ENCODE results near the gene SCARB2.

The SCARB2 gene

DNA sequence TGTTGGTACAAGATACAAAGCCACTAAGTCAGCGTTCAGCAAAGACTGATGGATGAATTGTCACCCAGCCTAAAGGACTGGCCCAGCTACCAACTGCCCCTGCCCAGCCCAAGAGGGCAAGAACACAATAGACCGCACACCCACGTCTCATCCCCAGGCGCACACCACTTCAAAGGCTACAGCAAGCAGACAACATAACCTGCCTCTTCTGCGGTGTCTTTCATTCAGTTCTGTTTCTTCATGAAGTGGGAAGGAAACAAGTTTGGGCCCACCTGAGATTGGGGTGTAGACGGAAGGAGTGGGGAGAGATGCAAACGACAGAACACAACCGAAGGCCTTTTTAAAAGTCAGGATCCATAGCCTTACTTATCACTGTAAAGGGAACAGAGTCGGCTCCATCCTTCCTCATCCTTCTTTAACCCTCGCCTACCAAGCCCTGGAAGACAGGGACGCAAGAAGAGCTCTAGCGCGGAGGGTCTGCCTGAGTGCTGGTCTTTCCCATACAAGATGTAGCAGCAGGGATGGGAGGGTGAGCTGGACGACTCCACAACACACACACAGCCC is 691 bp downstream of the SCARB2 start:
- peak overlapping the region; percentile 75 for H3K4me3 Mint-ChIP-seq
- peaks cover 53% of the 10 kb centered on the region for H3K4me1 Mint-ChIP-seq (ENCODE audit: low read depth)
- no peaks in the 10 kb centered on the region for H3K36me3 Mint-ChIP-seq (ENCODE audit: low read depth)
- no peaks in the 10 kb centered on the region for H3K9me3 Mint-ChIP-seq
- DNase-seq: peak; percentile 53
- H3K27me3 Mint-ChIP-seq: no peaks in the 10 kb centered on the region
- H3K27ac Mint-ChIP-seq: peak overlapping the region; percentile 81

DNA sequence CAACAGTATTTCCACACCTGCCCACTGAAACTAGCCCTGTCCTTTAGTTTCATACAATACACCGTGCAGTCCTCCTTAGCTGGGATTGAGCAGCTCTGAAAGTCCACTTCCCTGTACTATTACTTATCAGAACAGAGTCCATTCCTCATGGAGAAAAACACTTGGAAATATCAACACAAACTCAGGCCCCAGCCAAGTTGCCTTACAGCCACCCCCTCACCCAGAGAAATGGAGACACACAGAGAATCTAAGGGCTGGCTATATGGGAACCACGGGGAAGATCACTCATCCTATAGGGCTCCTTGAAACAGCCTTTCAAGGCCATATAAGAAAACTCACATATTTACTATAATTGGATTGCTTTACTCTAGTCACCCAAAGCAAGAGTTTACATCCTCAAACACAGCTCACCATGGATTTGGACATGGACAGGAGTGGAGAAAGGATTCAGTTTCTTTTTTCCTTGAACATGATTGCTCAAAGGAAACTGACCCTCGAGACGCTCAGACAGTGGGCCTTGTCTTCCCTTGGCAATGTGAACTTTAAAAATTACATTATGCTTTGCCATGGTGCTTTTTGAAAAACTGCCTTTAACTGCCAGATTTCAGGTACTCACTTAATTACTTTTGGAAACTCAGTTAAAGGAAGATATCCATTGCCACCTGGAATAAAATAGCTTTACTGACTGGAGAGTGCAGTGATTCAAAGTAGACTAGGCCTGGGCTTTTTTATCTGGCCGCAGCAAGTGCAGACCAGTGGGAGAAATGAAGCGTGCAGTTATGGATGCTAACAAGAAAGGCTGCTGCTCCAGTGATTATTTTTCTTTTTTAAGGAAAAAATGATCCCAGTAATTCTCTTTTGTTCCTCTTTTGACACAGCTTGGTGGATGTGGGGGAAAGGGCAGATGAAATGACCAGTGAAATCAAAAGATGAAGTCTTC is 1.6 kb downstream of the SCARB2 start:
- no peaks in the 10 kb centered on the region for H3K9me3 Mint-ChIP-seq
- DNase-seq: no peak
- H3K4me1 Mint-ChIP-seq (ENCODE audit: low read depth): peaks cover 57% of the 10 kb centered on the region
- H3K36me3 Mint-ChIP-seq (ENCODE audit: low read depth): no peaks in the 10 kb centered on the region
- H3K27me3 Mint-ChIP-seq: no peaks in the 10 kb centered on the region
- H3K4me3 Mint-ChIP-seq: peak overlapping the region; percentile 75
- no peak overlapping the region for H3K27ac Mint-ChIP-seq

DNA sequence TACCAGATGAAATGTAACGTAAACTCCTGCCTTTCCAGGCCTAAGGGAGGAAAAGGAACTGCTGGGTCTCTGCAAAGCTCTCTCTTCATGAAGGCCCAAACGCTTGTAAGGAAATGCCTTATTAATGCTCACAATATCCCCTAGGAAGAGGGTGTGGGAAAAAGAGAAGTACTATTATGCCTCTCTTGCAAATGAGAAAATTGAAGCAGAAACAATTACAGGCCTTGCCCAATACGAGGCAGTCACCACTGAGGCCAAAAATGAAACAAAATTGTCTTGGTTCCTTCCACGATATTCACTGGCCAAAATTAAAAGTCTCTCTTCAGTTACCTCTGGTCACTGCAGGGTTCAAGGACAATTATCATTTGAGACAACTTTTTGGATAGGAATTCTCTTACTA is 3.2 kb downstream of the SCARB2 start:
- H3K27me3 Mint-ChIP-seq: no peaks in the 10 kb centered on the region
- H3K4me3 Mint-ChIP-seq: no peak overlapping the region
- H3K27ac Mint-ChIP-seq: no peak overlapping the region
- H3K4me1 Mint-ChIP-seq (ENCODE audit: low read depth): peaks cover 65% of the 10 kb centered on the region
- no peaks in the 10 kb centered on the region for H3K36me3 Mint-ChIP-seq (ENCODE audit: low read depth)
- H3K9me3 Mint-ChIP-seq: no peaks in the 10 kb centered on the region
- no peak for DNase-seq

DNA sequence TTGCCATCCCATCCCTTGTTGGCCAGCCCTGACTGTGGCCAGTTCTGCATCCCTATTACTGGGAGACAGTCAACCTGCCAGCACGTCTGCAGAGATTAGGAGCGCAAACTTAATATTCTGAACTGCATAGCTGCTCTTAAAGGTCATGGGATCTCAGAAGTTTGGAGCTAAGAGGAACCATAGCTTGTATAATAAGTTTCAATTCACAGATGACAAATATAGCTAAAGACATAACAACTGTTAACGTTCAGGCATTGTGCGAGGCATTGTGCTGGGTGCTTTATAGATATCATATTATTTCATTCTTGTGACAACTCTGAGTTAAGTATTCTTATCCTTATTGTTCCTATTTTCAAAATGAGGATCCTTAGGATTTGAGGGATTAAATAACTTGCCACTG is 3.7 kb downstream of the SCARB2 start:
- Mint-ChIP-seq H3K27me3 (no peaks in the 10 kb centered on the region), H3K36me3 (ENCODE audit: low read depth) (no peaks in the 10 kb centered on the region), H3K9me3 (no peaks in the 10 kb centered on the region), H3K4me1 (ENCODE audit: low read depth) (peaks cover 63% of the 10 kb centered on the region), H3K27ac (no peak overlapping the region), H3K4me3 (no peak overlapping the region)
- DNase-seq: no peak

GRCh38 chr4:76208005-76208765 is 5.4 kb downstream of the SCARB2 start:
- no peaks in the 10 kb centered on the region for H3K27me3 Mint-ChIP-seq
- H3K36me3 Mint-ChIP-seq (ENCODE audit: low read depth): no peaks in the 10 kb centered on the region
- peaks cover 54% of the 10 kb centered on the region for H3K4me1 Mint-ChIP-seq (ENCODE audit: low read depth)
- no peak for DNase-seq
- no peaks in the 10 kb centered on the region for H3K9me3 Mint-ChIP-seq
- no peak overlapping the region for H3K27ac Mint-ChIP-seq
- no peak overlapping the region for H3K4me3 Mint-ChIP-seq

DNA sequence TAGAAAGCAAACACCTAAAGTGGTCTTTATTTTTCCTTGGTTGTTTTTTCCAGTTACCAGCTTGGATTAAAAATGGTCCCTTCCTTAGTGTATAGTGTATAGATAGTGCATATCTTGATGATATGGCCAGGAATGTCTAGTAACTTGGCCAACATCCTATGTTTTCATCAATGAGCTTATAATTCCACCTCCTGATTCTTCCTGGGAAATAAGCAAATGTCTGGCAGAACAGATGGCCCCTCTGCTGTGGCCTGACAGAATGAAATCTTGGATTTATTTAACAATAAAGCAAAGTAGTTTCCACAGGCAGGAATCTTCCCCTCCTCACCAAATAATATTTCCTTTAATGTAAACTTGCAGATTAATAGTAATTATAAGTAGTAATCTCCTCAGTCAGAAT is 6.1 kb downstream of the SCARB2 start:
- Mint-ChIP-seq H3K4me1 (ENCODE audit: low read depth) (peaks cover 48% of the 10 kb centered on the region), H3K27ac (no peak overlapping the region)

GRCh38 chr4:76206222-76206942 is 7.2 kb downstream of the SCARB2 start:
- H3K36me3 Mint-ChIP-seq (ENCODE audit: low read depth): no peaks in the 10 kb centered on the region
- no peak for DNase-seq
- H3K4me1 Mint-ChIP-seq (ENCODE audit: low read depth): peaks cover 41% of the 10 kb centered on the region
- H3K4me3 Mint-ChIP-seq: no peak overlapping the region
- H3K27ac Mint-ChIP-seq: no peak overlapping the region
- no peaks in the 10 kb centered on the region for H3K9me3 Mint-ChIP-seq
- H3K27me3 Mint-ChIP-seq: no peaks in the 10 kb centered on the region

More for the DNA sequence above, 6.1 kb downstream of the SCARB2 start:
- Mint-ChIP-seq H3K4me3 (no peak overlapping the region), H3K36me3 (ENCODE audit: low read depth) (no peaks in the 10 kb centered on the region), H3K27me3 (no peaks in the 10 kb centered on the region), H3K9me3 (no peaks in the 10 kb centered on the region)
- DNase-seq: no peak

DNA sequence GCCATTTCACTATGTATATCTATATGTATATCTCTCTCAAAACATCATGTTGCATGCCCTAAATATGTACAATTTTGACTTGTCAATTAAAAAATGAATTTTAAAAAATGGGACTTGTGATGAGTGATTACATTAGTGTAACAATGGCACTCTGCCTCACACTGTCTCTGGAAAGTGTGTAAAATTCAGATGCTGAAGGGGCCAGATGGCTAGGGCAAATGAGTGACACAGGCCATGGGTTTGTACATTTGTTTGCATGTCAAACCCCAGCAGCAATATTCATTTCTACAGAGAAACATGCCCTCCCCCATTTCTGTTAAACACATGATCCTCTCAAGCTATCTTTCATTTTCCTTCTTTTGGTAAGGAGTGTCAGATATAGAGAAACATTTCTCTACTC is 8.1 kb downstream of the SCARB2 start:
- Mint-ChIP-seq H3K27me3 (no peaks in the 10 kb centered on the region), H3K9me3 (no peaks in the 10 kb centered on the region), H3K27ac (no peak overlapping the region), H3K4me1 (ENCODE audit: low read depth) (peaks cover 47% of the 10 kb centered on the region), H3K4me3 (no peak overlapping the region), H3K36me3 (ENCODE audit: low read depth) (no peaks in the 10 kb centered on the region)
- DNase-seq: no peak

DNA sequence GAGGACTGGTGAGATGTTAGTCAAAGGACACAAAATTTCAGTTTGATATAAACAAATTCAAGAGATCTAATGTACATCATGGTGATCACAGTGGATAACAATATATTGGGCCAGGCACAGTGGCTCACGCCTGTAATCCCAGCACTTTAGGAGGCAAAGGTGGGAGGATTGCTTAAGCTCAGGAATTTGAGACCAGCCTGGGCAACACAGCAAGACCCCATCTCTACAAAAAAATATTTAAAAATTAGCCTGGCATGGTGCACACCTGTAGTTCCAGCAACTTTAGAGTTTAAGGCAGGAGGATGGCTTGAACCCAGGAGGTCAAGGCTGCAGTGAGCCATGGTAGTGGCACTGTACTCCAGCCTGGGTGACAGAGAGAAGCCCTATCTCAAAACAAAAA is 8.7 kb downstream of the SCARB2 start:
- Mint-ChIP-seq H3K36me3 (ENCODE audit: low read depth) (no peaks in the 10 kb centered on the region), H3K27ac (no peak overlapping the region), H3K27me3 (no peaks in the 10 kb centered on the region), H3K9me3 (no peaks in the 10 kb centered on the region), H3K4me1 (ENCODE audit: low read depth) (peaks cover 49% of the 10 kb centered on the region), H3K4me3 (no peak overlapping the region)
- DNase-seq: no peak

GRCh38 chr4:76203541-76203940 is 10.1 kb downstream of the SCARB2 start:
- Mint-ChIP-seq H3K9me3 (no peaks in the 10 kb centered on the region), H3K4me3 (no peak overlapping the region), H3K4me1 (ENCODE audit: low read depth) (peaks cover 53% of the 10 kb centered on the region), H3K36me3 (ENCODE audit: low read depth) (no peaks in the 10 kb centered on the region), H3K27me3 (no peaks in the 10 kb centered on the region), H3K27ac (no peak overlapping the region)
- no peak for DNase-seq

DNA sequence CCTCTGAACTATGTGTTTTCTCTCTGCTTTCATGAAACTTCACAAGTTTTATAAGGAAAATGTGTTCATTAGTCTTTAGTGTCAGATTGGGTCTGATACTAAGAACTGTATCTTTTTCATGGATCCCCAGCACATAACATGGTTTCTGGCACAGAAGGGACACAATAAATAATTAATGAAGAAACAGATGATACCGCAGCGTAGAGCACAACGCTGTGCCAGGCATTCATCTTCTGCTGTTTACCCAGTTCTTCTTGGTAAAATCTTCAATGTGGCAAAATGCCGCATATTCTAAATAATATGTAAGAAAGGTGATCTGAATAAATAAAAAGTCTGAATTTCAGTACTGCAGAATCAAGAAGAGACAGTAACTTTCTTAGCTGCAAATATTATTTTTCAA is 12.3 kb downstream of the SCARB2 start:
- H3K27ac Mint-ChIP-seq: no peak overlapping the region
- H3K36me3 Mint-ChIP-seq (ENCODE audit: low read depth): peaks cover 3% of the 10 kb centered on the region
- no peak overlapping the region for H3K4me3 Mint-ChIP-seq
- DNase-seq: no peak
- H3K27me3 Mint-ChIP-seq: no peaks in the 10 kb centered on the region
- H3K4me1 Mint-ChIP-seq (ENCODE audit: low read depth): peaks cover 59% of the 10 kb centered on the region
- H3K9me3 Mint-ChIP-seq: no peaks in the 10 kb centered on the region

DNA sequence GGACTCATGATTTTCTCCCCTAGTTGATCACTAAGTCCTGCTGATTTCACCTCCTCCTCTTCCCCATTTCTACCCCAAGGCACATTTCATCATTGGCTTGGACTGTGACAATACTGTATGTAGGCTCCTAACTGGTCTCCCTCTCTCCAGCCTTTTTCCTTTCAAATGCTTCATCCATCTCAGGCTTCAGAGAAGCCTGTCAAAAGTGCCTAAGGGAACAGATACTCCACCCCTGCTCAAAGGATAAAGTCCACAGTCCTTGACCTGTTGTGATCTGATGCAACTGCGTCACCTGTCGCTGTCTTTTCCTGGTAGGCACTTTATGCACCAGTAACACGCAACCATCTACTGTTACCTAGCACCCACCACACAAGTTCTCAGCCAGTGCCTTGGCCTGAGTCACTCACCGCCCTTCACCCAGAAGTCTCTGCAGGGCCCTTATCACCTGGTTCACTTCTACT is 12.8 kb downstream of the SCARB2 start:
- Mint-ChIP-seq H3K4me1 (ENCODE audit: low read depth) (peaks cover 58% of the 10 kb centered on the region), H3K4me3 (no peak overlapping the region), H3K27ac (no peak overlapping the region), H3K36me3 (ENCODE audit: low read depth) (peaks cover 3% of the 10 kb centered on the region), H3K9me3 (no peaks in the 10 kb centered on the region), H3K27me3 (no peaks in the 10 kb centered on the region)
- no peak for DNase-seq

DNA sequence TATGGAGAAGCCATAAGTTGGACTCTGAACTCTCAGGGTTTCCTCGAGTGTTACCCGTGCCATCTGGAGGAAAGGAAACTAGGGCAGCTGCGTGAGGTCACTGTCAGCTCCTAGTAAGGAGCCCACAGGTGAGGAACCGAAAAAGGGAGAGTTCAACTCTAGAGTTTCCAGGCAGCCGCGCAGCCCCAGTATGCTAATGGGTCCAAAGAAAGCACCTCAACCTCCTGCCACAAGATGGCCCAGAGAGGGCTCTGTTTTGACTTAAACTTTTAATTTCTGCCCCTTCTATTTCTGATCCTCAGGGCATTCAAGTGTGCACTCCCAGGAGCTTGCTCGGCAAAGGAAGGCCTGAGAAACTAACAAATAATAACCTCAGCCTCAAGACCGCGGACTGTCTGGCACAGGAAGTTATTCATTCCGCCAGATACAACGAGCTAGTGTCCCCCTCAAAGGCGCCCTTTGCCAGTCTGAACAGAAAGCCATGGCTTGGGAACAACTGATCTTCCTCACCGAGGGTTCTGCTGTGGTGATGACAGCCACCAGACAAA is 13.9 kb downstream of the SCARB2 start:
- peak overlapping the region; percentile 47 for H3K4me3 Mint-ChIP-seq
- H3K27ac Mint-ChIP-seq: peak overlapping the region; percentile 71
- no peak for DNase-seq
- H3K9me3 Mint-ChIP-seq: no peaks in the 10 kb centered on the region
- H3K27me3 Mint-ChIP-seq: no peaks in the 10 kb centered on the region
- peaks cover 53% of the 10 kb centered on the region for H3K4me1 Mint-ChIP-seq (ENCODE audit: low read depth)
- peaks cover 9% of the 10 kb centered on the region for H3K36me3 Mint-ChIP-seq (ENCODE audit: low read depth)
